ENCODE data around the gene BZW1.

BZW1 gene

GRCh38 chr2:200861617-200862155, 50.0 kb downstream of the BZW1 start:
- FAIRE-seq, result no peak
- no peak for DNase-seq (ENCODE audit: insufficient read length, low spot score)

DNA sequence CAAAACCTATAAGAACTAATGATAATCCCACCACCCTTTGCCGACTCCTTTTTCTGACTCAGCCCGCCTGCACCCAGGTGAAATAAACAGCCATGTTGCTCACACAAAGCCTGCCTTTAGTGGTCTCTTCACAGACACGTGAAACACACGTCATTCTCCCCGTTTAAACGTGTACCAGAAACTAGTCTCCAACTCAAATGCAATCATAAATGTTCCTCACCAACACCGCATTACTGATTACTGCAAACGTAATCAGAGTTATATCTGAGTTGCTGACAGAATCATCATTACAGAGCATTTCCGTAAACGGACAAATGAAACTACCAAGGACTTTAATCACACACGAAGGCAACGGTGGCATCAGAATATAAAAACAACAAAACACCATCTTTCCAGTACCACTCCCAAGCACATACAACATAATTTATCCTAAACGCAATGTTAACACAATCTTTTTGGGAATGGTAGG, 50.9 kb downstream of the BZW1 start:
- DNase-seq (ENCODE audit: insufficient read length, low spot score) (no peak), FAIRE-seq (peak; percentile 90)
- TF ChIP-seq TAF1 (IDR thresholded peaks at IDR 0.05; ENCODE audit: low read depth, low read length) (no peak), PAX5 (IDR thresholded peaks at IDR 0.05; ENCODE audit: insufficient read depth, low read length, severe bottlenecking) (no peak), POLR2A (IDR thresholded peaks at IDR 0.05; ENCODE audit: low read depth, low read length) (0 out of 2 replicates have a peak, but pooled peaks have one; percentile 65), POLR2AphosphoS5 (IDR thresholded peaks at IDR 0.05; ENCODE audit: low read depth, low read length) (peak; percentile 17; the same call in 1 of the 2 replicates), POU2F2 (IDR thresholded peaks at IDR 0.05; ENCODE audit: low read depth, low read length) (no peak), SPI1 (IDR thresholded peaks at IDR 0.05; ENCODE audit: low read depth, low read length) (no peak)

More at GRCh38 chr2:200861617-200862155, 50.0 kb downstream of the BZW1 start:
- TF ChIP-seq POLR2AphosphoS5 (IDR thresholded peaks at IDR 0.05; ENCODE audit: low read depth, low read length) (no peak), SPI1 (IDR thresholded peaks at IDR 0.05; ENCODE audit: low read depth, low read length) (no peak), PAX5 (IDR thresholded peaks at IDR 0.05; ENCODE audit: insufficient read depth, low read length, severe bottlenecking) (no peak), POU2F2 (IDR thresholded peaks at IDR 0.05; ENCODE audit: low read depth, low read length) (no peak), POLR2A (IDR thresholded peaks at IDR 0.05; ENCODE audit: low read depth, low read length) (no peak), TAF1 (IDR thresholded peaks at IDR 0.05; ENCODE audit: low read depth, low read length) (no peak)

GRCh38 chr2:200863782-200864175, 52.1 kb downstream of the BZW1 start:
- no peak for FAIRE-seq
- DNase-seq (ENCODE audit: insufficient read length, low spot score), result no peak
- no peak for TF ChIP-seq POLR2A (IDR thresholded peaks at IDR 0.05; ENCODE audit: low read depth, low read length)
- TF ChIP-seq TAF1 (IDR thresholded peaks at IDR 0.05; ENCODE audit: low read depth, low read length), result no peak
- TF ChIP-seq POU2F2 (IDR thresholded peaks at IDR 0.05; ENCODE audit: low read depth, low read length), result no peak
- TF ChIP-seq SPI1 (IDR thresholded peaks at IDR 0.05; ENCODE audit: low read depth, low read length), result no peak
- TF ChIP-seq POLR2AphosphoS5 (IDR thresholded peaks at IDR 0.05; ENCODE audit: low read depth, low read length), result no peak
- TF ChIP-seq PAX5 (IDR thresholded peaks at IDR 0.05; ENCODE audit: insufficient read depth, low read length, severe bottlenecking), result no peak

- peak; percentile 85 for TF ChIP-seq POU2F2 (IDR thresholded peaks at IDR 0.05; ENCODE audit: low read depth, low read length)
- peak; percentile 99 for TF ChIP-seq POLR2AphosphoS5 (IDR thresholded peaks at IDR 0.05; ENCODE audit: low read depth, low read length)
- peak; percentile 31; the same call in 1 of the 2 replicates for TF ChIP-seq SPI1 (IDR thresholded peaks at IDR 0.05; ENCODE audit: low read depth, low read length)
- TF ChIP-seq POLR2A (IDR thresholded peaks at IDR 0.05; ENCODE audit: low read depth, low read length), result peak; percentile 99
- no peak for TF ChIP-seq PAX5 (IDR thresholded peaks at IDR 0.05; ENCODE audit: insufficient read depth, low read length, severe bottlenecking)
- TF ChIP-seq TAF1 (IDR thresholded peaks at IDR 0.05; ENCODE audit: low read depth, low read length), result peak; percentile 95
- DNase-seq (ENCODE audit: insufficient read length, low spot score) (peak; percentile 76), FAIRE-seq (peak; percentile 100)
These were observed 52.7 kb downstream of the BZW1 start, which contains the start of gene CLK1 for GRCh38 chr2:200864176-200865034. TSS of gene CLK1 (minus strand) at chr2:200864658. CDS start at chr2:200861862, 2,796 bp downstream.

DNA sequence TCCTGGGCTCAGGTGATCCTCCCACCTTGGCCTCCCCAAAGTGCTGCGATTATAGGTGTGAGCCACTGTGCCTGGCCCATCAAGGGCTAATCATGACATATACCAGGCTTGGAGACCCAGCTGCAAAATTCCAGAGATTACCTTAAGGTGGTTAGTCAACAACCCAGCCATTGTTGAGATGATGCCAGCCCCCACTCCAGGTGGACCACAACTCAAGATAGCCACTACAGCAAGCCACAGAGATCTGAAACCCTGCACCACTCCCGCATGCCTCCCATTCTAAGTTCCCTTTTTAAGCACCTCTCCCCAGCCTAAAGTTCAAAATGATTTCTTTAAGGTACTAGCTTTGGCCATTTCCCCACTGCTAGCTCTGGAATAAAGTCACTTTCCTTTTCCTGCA, 57.3 kb downstream of the BZW1 start:
- TF ChIP-seq TAF1 (IDR thresholded peaks at IDR 0.05; ENCODE audit: low read depth, low read length) (no peak), POLR2A (IDR thresholded peaks at IDR 0.05; ENCODE audit: low read depth, low read length) (no peak), POU2F2 (IDR thresholded peaks at IDR 0.05; ENCODE audit: low read depth, low read length) (no peak), SPI1 (IDR thresholded peaks at IDR 0.05; ENCODE audit: low read depth, low read length) (no peak), POLR2AphosphoS5 (IDR thresholded peaks at IDR 0.05; ENCODE audit: low read depth, low read length) (no peak), PAX5 (IDR thresholded peaks at IDR 0.05; ENCODE audit: insufficient read depth, low read length, severe bottlenecking) (no peak)
- no peak for DNase-seq (ENCODE audit: insufficient read length, low spot score)
- FAIRE-seq, result no peak

- FAIRE-seq, result no peak
These were observed 59.4 kb downstream of the BZW1 start for GRCh38 chr2:200871151-200871550.

DNA sequence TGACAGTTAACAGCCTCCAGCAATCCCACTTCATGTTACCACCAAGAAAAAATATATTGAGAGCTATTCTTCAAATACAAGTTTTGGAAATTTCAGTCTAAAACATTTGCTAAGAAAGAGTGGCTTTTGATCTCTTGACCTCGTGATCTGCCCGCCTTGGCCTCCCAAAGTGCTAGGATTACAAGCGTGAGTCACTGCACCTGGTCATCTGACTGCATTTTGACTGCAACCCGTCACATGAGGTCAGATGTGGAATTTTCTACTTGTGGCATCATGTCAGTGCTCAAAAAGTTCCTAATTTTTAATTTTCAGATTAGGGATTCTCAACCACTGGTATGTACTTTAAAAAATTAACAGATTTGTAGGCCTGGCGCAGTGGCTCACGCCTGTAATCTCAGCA, 61.9 kb downstream of the BZW1 start:
- TF ChIP-seq POLR2AphosphoS5 (IDR thresholded peaks at IDR 0.05; ENCODE audit: low read depth, low read length), result no peak
- no peak for TF ChIP-seq POU2F2 (IDR thresholded peaks at IDR 0.05; ENCODE audit: low read depth, low read length)
- no peak for TF ChIP-seq TAF1 (IDR thresholded peaks at IDR 0.05; ENCODE audit: low read depth, low read length)
- TF ChIP-seq POLR2A (IDR thresholded peaks at IDR 0.05; ENCODE audit: low read depth, low read length), result no peak
- no peak for TF ChIP-seq SPI1 (IDR thresholded peaks at IDR 0.05; ENCODE audit: low read depth, low read length)
- TF ChIP-seq PAX5 (IDR thresholded peaks at IDR 0.05; ENCODE audit: insufficient read depth, low read length, severe bottlenecking), result no peak
- FAIRE-seq (no peak), DNase-seq (ENCODE audit: insufficient read length, low spot score) (no peak)

More at GRCh38 chr2:200871151-200871550, 59.4 kb downstream of the BZW1 start:
- TF ChIP-seq POLR2A (IDR thresholded peaks at IDR 0.05; ENCODE audit: low read depth, low read length), result no peak
- no peak for TF ChIP-seq SPI1 (IDR thresholded peaks at IDR 0.05; ENCODE audit: low read depth, low read length)
- TF ChIP-seq POLR2AphosphoS5 (IDR thresholded peaks at IDR 0.05; ENCODE audit: low read depth, low read length), result no peak
- no peak for TF ChIP-seq TAF1 (IDR thresholded peaks at IDR 0.05; ENCODE audit: low read depth, low read length)
- no peak for TF ChIP-seq PAX5 (IDR thresholded peaks at IDR 0.05; ENCODE audit: insufficient read depth, low read length, severe bottlenecking)
- no peak for TF ChIP-seq POU2F2 (IDR thresholded peaks at IDR 0.05; ENCODE audit: low read depth, low read length)
- DNase-seq (ENCODE audit: insufficient read length, low spot score), result no peak

Data from GM12891 (cell line).